HG03280 (cell line): Measurements from ENCODE around the gene TTC9.
"Not testable (repeated sequence)": the region's sequence is repeated elsewhere in the genome, so short reads cannot be mapped to it uniquely, and the experiment has no call there.

Experiments
- ATAC-seq: cut with Tn5 transposase; IDR thresholded peaks from one replicate; pipeline ENCODE4 v1.9.1; 2021; ENCODE audit warnings: mild to moderate bottlenecking, moderate library complexity; ENCODE audit not compliant: unreplicated experiment

TTC9 gene

GRCh38 chr14:70671652-70672644 lies 30.2 kb downstream of the TTC9 start:
- no peak for ATAC-seq

GRCh38 chr14:70677341-70677740 lies 35.6 kb downstream of the TTC9 start:
- no peak for ATAC-seq

GRCh38 chr14:70680748-70681147 lies 39.0 kb downstream of the TTC9 start:
- ATAC-seq = no peak

- ATAC-seq = no peak
Observed at GRCh38 chr14:70683983-70684382, 42.3 kb downstream of the TTC9 start.

DNA sequence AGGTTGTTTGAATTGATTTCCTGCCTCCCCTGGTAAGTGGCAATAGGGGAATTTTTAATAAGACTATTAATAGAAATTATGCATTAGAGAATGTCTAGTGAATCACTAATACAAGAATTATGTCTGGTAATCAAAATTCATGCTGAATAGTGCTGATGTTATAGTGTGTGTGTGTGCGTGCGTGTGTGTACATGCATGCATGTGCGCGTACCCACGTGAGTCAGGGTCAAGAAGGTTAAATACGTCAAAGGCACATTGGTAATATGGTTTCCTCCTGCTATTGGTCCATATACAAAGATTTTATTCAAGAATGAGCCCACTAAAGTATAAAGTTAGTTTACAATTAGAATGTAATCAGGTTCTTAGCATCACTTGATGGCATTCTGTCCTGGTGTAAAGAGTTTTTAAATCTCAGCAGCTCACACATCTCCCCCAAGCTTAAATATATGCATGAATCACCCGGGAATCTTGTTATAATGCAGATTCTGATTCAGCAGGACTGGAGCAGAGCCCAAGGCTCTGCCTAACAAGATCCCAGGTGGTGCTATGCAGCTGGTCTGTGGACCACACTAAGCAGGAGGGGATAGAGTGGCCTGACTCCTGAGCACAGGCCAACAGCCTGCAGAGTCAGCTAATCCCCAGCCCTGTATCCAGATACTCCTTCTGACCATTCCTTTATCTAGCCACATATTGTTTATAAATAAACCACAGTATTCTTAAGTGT lies 43.9 kb downstream of the TTC9 start:
- no peak for ATAC-seq

DNA sequence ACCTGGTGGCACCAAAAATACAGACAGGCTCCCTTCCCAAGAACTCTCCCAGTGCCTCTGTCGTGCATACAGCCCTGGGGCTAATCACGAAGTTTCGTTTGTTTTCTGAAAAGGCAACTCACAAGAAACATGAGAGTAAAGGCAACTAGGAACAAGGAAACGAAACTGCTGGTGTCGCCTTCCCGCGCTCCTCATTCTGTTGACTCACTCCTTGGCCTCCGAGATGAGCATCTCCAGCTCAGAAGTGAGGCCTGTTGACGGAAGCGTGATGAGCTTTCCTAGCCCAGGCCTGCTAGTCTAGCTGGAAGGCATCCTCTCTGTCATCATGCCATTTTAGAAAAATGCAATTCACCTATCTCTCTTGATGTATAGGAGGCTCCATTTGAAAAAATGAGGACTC lies 50.5 kb downstream of the TTC9 start:
- no peak for ATAC-seq

DNA sequence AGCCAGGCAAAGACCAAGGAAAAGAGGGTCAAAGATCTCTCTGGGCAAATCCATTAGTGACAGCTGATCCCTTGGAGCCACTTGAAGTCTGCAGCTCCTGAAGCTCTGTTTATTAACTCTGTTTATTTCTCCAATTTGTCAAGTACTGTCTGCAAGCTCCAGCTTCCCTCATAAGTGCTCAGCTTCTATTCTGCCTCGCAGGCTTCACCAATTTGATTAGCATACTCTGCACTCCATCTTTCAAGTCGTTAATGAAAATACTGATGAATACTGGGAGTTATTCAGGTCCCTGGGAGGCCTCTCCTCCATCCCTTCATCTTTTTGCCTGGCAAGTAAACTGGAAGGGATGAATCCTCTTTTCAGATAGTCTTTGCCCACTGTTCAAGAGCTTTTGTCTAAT lies 54.3 kb downstream of the TTC9 start:
- ATAC-seq = no peak

- ATAC-seq = no peak
Observed at GRCh38 chr14:70697701-70698100, 56.0 kb downstream of the TTC9 start.

DNA sequence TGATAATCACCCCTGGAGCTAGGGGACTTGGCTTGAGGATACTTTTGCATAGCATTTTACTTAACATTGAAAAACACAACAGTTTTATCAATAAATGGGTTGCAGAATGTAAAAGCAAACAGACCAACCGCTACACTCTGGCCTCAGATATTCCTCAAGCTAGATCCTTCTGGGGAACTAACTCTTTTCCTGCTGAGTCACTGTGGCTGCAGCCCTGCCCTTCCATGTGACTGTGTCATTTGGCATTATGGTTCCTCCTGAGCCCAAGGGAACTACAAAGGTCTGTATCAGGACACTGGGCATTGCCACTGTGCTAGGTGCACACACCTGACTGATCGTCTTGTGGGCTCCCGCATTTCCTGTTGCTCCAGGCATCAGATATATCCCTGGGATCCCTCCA lies 56.6 kb downstream of the TTC9 start:
- no peak for ATAC-seq

GRCh38 chr14:70699646-70700045 lies 57.9 kb downstream of the TTC9 start:
- ATAC-seq = no peak

DNA sequence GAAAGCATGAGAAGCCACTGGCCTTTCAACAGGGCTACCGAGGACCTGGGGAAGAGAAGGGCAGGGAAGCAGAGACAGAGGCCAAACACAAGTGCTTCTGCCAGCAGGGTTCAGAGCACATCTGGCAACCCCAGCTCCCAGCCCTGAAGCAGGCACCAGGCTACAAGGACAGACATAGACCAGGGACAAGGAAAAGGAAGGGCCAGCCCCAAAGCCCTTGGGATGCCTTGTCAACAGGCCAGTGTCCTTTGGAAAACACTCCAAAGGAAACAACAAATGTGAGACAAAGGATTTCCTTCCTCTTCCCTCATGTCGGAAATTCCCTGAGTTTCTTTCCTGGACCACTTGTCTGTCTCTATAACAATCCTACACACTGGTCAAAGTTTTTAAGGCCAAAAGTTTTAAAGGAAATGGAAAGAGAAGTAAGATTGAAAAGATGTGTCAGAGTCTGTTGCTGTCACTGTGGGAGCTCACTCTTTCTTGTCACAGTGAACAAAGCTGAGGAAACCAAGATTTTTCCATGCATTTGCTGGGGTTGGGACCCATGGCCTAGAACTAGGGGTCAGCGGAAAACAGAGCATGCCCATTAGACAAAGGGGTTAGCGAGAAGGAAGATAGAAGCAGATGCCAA lies 59.4 kb downstream of the TTC9 start:
- no peak for ATAC-seq

- ATAC-seq = no peak
Observed at GRCh38 chr14:70701610-70702009, 59.9 kb downstream of the TTC9 start.

DNA sequence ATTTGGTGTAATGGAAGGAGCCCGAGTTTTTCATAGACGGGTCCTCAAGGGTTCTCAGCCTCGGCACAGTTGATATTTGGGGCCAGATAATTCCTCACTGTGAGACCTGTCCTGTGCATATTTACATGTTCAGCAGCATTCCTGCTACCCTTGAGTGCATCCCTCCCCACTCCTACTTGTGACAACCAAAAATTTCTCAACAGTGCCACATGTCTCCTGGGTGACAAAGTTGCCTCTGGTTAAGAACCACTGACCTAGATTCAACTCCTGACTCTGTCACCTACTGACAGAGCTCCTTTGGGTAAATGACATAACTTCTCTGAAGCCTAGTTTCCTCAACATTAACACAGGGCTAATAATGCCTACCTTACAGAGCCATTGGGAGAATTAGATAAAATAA lies 60.4 kb downstream of the TTC9 start:
- no peak for ATAC-seq

- not testable (repeated sequence) for ATAC-seq
Observed at GRCh38 chr14:70703621-70704168, 62.0 kb downstream of the TTC9 start.

- no peak for ATAC-seq
Observed at GRCh38 chr14:70704960-70705359, 63.2 kb downstream of the TTC9 start.

DNA sequence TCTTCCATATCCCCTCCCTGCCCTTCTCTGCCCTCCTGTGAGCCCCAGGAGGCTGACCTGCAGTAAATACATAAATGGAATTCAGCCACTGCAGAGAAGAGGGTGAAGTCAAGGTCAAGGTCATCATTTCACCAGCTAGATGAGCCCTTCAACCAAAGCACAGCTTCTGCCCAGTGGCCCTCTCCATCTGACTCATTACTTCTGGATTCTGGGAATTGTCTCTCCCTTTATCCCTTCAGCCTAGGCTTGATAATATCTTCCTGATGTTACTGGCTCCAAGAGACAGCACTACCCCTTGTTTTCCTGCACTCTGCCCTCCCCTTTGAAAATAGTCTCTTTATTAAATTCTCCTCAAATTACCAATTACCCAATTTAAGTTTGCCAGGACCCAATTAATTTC lies 64.5 kb downstream of the TTC9 start:
- ATAC-seq = no peak

DNA sequence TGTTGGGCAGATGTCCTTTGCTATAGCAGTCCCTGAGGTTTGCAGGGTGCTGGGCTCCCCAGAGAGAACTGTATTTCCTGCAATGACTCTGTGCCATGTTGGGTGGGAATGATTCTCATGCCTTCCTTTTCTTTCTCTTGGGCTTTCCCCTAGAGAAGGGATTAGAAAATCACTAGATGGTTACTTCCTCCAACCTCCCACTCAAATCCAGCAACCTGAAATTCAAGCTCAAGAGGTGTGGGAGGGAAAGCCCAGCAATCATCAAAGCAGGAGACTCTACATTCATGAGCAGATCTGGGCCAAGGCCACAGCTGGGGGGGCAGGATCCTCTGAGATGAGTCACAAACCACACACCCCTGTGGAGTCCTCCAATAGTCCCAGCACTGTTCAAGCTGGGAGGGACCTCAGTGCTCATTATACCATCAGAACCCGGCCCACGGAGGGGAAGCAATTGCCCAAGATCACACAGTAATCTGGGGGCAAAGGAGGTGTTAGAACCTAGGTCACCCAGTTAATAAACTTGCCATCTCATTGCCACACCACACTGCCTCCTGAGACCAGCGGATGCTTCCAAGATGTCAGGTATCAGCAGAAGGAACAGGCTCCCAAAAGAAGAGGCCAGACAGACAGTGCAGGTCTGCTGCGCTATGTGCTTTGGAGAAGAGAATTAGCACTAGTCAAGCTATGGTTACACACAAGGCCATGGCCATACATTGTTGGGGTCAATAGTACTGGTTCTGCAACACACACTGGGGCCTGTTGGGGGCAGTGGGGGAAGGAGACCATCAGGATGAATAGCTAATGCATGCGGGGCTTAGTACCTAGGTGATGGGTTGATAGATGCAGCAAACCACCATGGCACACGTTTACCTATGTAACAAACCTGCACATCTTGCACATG lies 65.7 kb downstream of the TTC9 start:
- ATAC-seq = peak; percentile 52

DNA sequence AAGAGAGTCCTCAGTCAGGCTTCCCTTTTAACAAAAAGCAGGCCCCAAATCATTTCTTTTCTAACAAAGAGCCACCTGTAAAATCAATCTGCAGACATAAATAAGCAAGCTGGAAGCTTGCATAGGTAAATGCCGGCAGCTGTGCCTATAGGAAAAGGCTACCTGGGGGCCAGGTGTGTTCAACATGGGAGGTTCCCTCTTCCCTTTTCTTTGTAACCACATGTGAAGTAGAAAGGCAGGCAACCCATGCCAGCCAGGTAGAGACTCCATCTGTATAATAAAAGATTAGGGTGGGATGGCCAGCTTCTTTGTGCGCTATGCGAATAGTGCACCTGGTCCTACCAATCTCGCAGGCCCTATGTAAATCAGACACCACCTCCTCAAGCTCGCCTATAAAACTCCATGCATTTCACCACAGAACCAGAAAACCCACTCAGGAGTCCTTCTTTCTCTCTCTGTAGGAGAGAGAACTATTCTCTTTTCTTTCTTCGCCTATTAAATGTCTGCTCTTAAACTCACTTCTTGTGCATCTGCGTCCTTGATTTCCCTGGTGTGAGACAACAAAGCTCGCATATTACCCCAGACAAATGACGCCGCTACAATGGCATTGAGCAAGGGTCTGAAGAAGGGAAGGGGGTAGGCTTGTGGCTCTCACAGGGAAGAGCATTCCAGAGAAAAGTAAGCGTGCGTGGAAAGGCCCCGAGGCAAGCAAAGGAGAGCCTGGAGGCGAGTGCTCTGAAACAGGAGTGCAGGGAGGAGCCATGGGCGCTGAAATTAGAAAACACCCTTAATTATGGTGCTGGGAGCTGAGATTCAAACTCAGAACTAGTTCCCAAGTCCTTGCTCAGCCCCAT lies 67.2 kb downstream of the TTC9 start:
- ATAC-seq = no peak

DNA sequence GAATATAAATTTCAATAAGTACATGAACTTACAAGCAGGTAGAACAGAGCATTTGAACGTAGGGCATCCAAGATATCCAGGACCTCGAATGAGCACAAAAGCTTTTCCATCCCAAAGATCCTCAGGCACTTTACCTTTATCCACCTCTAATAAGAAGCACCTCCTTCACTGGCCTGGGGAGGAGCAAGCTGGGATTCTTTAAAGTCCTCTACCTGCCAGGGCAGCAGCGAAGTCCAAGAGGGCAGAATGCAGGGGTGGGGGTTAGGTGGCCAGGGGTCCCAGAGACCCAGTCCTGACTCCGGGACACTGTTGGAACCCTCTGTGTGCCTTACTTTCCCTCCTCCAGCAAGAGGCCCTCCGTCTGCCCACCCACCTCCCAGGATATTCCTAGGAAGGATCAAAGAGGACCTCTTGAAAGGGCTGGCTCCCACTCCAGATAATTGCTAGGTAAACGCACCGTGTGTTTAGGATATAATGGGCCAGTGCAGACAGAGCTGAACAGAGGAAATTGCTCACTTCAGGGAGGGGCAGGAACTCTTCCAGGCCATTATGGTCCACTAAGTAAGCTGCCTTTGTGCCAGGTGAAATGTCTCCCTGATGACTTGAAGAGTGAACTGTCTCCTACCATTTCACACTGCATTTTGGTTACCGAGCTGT lies 68.1 kb downstream of the TTC9 start:
- no peak for ATAC-seq
